SJSA1 (cell line): ENCODE results near the gene FILIP1L. TPM values are rescaled to one million over a fixed set of nuclear protein-coding genes. Genes with fewer than 3 reads are reported as not detected.

Experiments used
- DNase-seq, 2 experiments: peaks; one replicate each; pipeline ENCODE4 v3.0.0-alpha.2; 2015 to 2020; ENCODE audit warnings: low spot score in 2 of 2, low read depth in 1 of 2
- H3K27ac ChIP-seq: fragments of 250-450 bp; sonication (Bioruptor Pico); 2 replicates; pipeline ENCODE4 v1.5.1; 2020; ENCODE audit warnings: mild to moderate bottlenecking, moderate library complexity
- H3K27me3 ChIP-seq: fragments of 250-450 bp; sonication (Bioruptor Pico); replicated peaks from 2 replicates; pipeline ENCODE4 v1.5.1; 2020; ENCODE audit warnings: mild to moderate bottlenecking, moderate library complexity
- H3K36me3 ChIP-seq: fragments of 250-450 bp; sonication (Bioruptor Pico); 2 replicates; pipeline ENCODE4 v1.5.1; 2020; ENCODE audit warnings: mild to moderate bottlenecking
- H3K4me1 ChIP-seq: fragments of 250-450 bp; sonication (Bioruptor Pico); replicated peaks from 2 replicates; pipeline ENCODE4 v1.6.1; 2021; ENCODE audit warnings: mild to moderate bottlenecking
- H3K4me3 ChIP-seq: fragments of 250-450 bp; sonication (Bioruptor Pico); 2 replicates; pipeline ENCODE4 v1.5.1; 2020; ENCODE audit warnings: mild to moderate bottlenecking
- H3K9me3 ChIP-seq: fragments of 250-450 bp; sonication (Bioruptor Pico); replicated peaks from 2 replicates; pipeline ENCODE4 v1.5.1; 2020; ENCODE audit warnings: mild to moderate bottlenecking
- total RNA-seq: library from RNA; depleted of rRNA; stranded (reverse); fragments of >200 nt; shearing (Covaris generic); gene quantifications from 2 replicates; pipeline ENCODE4 v1.2.3, GENCODE V29; 2014

FILIP1L gene
- total RNA-seq, 1 experiment from 2014 or later: 27.0 TPM

DNA sequence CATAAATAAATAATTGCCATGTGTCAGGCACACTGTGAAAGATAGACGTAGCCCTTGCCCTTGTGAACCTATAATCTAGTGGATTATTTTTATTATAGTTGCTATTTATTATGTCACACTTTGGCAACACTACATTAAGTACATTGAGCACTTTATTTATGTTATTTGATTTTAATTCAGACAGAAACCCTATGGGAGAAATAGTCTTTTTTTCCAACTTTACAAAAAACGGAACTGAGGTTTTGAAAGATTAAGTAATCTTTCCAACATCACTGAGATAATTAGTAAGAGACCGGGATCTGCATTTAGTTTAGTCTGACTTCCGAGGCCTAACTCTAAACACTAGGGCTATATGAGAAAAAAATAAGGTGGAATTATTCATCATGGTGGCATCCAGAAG lies 2.8 kb upstream of the FILIP1L start:
- no peaks in the 10 kb centered on the region for H3K4me1 ChIP-seq

GRCh38 chr3:100113723-100114412 lies 433 bp downstream of the FILIP1L start:
- Histone ChIP-seq H3K27ac (no peak overlapping the region), H3K4me1 (no peaks in the 10 kb centered on the region)

More for the DNA sequence above, 2.8 kb upstream of the FILIP1L start:
- no peak for DNase-seq
- Histone ChIP-seq H3K9me3 (no peaks in the 10 kb centered on the region), H3K27ac (no peak overlapping the region), H3K36me3 (no peaks in the 10 kb centered on the region), H3K27me3 (no peaks in the 10 kb centered on the region), H3K4me3 (no peak overlapping the region)

GRCh38 chr3:100111728-100112127 lies 2.6 kb downstream of the FILIP1L start:
- no peak for DNase-seq
- Histone ChIP-seq H3K27ac (no peak overlapping the region), H3K4me1 (peaks cover 9% of the 10 kb centered on the region), H3K9me3 (no peaks in the 10 kb centered on the region), H3K36me3 (no peaks in the 10 kb centered on the region), H3K4me3 (no peak overlapping the region), H3K27me3 (no peaks in the 10 kb centered on the region)

More at GRCh38 chr3:100113723-100114412, 433 bp downstream of the FILIP1L start:
- Histone ChIP-seq H3K9me3 (no peaks in the 10 kb centered on the region), H3K36me3 (no peaks in the 10 kb centered on the region), H3K27me3 (no peaks in the 10 kb centered on the region), H3K4me3 (no peak overlapping the region)
- DNase-seq: no peak

- no peaks in the 10 kb centered on the region for H3K36me3 ChIP-seq
- H3K27me3 ChIP-seq: no peaks in the 10 kb centered on the region
- peaks cover 19% of the 10 kb centered on the region for H3K4me1 ChIP-seq
- DNase-seq: no peak
- H3K9me3 ChIP-seq: no peaks in the 10 kb centered on the region
- H3K4me3 ChIP-seq: no peak overlapping the region
- no peak overlapping the region for H3K27ac ChIP-seq
Measured at GRCh38 chr3:100110162-100110561, 4.1 kb downstream of the FILIP1L start.

GRCh38 chr3:100108464-100109079 lies 5.7 kb downstream of the FILIP1L start:
- Histone ChIP-seq H3K4me1 (peaks cover 35% of the 10 kb centered on the region), H3K36me3 (no peaks in the 10 kb centered on the region), H3K27me3 (no peaks in the 10 kb centered on the region), H3K4me3 (no peak overlapping the region), H3K27ac (no peak overlapping the region), H3K9me3 (no peaks in the 10 kb centered on the region)
- DNase-seq: no peak

DNA sequence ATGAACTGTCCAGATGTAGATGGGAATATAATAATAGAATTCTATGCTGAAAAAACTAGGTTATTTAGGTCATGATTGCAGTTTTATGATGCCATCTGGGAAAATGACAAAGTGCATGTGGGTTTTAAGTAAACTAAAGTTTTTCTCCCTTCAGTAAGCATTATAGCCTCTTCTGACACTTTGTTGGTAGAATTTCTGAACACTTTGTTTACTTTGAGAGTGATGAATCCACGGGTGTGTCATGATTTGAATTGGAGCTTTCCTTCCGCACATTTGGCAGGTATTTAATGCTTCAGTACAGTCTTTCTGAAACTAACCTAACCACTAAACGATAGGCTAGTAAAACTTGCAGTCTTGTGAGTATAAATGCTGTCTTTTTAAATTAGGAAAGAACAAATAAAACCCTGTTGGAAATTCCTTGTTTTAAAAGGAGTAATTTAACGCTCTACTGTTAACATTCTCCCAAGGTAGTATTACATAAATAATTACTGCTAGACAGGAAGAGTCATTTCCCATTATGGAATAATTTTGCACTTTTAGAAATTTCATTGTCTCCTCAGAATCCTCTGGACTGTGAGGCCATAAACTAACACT lies 7.0 kb downstream of the FILIP1L start:
- DNase-seq: peak in 1 of 2 experiments; percentile 36
- H3K27me3 ChIP-seq: no peaks in the 10 kb centered on the region
- H3K9me3 ChIP-seq: no peaks in the 10 kb centered on the region
- H3K4me3 ChIP-seq: no peak overlapping the region
- H3K36me3 ChIP-seq: no peaks in the 10 kb centered on the region
- no peak overlapping the region for H3K27ac ChIP-seq
- peaks cover 39% of the 10 kb centered on the region for H3K4me1 ChIP-seq

GRCh38 chr3:100106531-100107141 lies 7.7 kb downstream of the FILIP1L start:
- Histone ChIP-seq H3K27ac (no peak overlapping the region), H3K9me3 (no peaks in the 10 kb centered on the region), H3K36me3 (no peaks in the 10 kb centered on the region), H3K27me3 (no peaks in the 10 kb centered on the region), H3K4me1 (peaks cover 39% of the 10 kb centered on the region), H3K4me3 (no peak overlapping the region)
- DNase-seq: no peak

GRCh38 chr3:100106094-100106493 lies 8.2 kb downstream of the FILIP1L start:
- no peaks in the 10 kb centered on the region for H3K9me3 ChIP-seq
- H3K4me1 ChIP-seq: peaks cover 40% of the 10 kb centered on the region
- no peak overlapping the region for H3K4me3 ChIP-seq
- no peak overlapping the region for H3K27ac ChIP-seq
- DNase-seq: no peak
- no peaks in the 10 kb centered on the region for H3K27me3 ChIP-seq
- H3K36me3 ChIP-seq: no peaks in the 10 kb centered on the region

- H3K9me3 ChIP-seq: no peaks in the 10 kb centered on the region
- H3K27ac ChIP-seq: no peak overlapping the region
- no peak overlapping the region for H3K4me3 ChIP-seq
- no peaks in the 10 kb centered on the region for H3K36me3 ChIP-seq
- peaks cover 46% of the 10 kb centered on the region for H3K4me1 ChIP-seq
- no peak for DNase-seq
- no peaks in the 10 kb centered on the region for H3K27me3 ChIP-seq
Measured at GRCh38 chr3:100105501-100105900, 8.8 kb downstream of the FILIP1L start.

- DNase-seq: no peak
- Histone ChIP-seq H3K27ac (0 out of 2 replicates have a peak overlapping the region, but pooled peaks have one; percentile 16), H3K4me1 (peaks cover 52% of the 10 kb centered on the region), H3K27me3 (no peaks in the 10 kb centered on the region), H3K4me3 (no peak overlapping the region), H3K9me3 (no peaks in the 10 kb centered on the region), H3K36me3 (no peaks in the 10 kb centered on the region)
Measured at GRCh38 chr3:100104817-100105413, 9.4 kb downstream of the FILIP1L start.

DNA sequence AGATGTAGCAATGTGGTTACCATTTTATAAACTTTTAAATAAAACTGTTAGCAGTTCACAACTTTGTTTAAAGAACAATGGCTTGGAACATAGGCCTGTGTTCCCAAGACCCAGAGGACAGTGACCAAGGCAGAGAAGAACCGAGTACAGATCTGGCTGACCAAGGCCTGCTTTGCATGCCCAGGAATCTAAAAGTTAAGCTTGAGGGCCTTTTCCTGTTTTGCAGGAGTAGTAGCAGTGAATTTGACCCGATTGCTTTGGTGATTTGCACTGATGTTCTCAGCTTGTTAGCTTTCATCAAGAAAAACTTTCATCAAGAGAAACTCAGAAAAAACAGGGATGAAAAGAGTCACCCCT lies 9.9 kb downstream of the FILIP1L start:
- DNase-seq: no peak
- Histone ChIP-seq H3K4me3 (no peak overlapping the region), H3K4me1 (peaks cover 56% of the 10 kb centered on the region), H3K36me3 (no peaks in the 10 kb centered on the region), H3K27ac (0 out of 2 replicates have a peak overlapping the region, but pooled peaks have one; percentile 16), H3K9me3 (no peaks in the 10 kb centered on the region), H3K27me3 (no peaks in the 10 kb centered on the region)

GRCh38 chr3:100103558-100104441 lies 10.5 kb downstream of the FILIP1L start:
- Histone ChIP-seq H3K4me3 (no peak overlapping the region), H3K27ac (peak overlapping the region; percentile 28; the same call in 1 of the 2 replicates), H3K36me3 (no peaks in the 10 kb centered on the region), H3K4me1 (peaks cover 59% of the 10 kb centered on the region), H3K9me3 (no peaks in the 10 kb centered on the region), H3K27me3 (no peaks in the 10 kb centered on the region)
- DNase-seq: peak; percentile 71 to 78

- Histone ChIP-seq H3K36me3 (no peaks in the 10 kb centered on the region), H3K4me3 (no peak overlapping the region), H3K27me3 (no peaks in the 10 kb centered on the region), H3K4me1 (peaks cover 59% of the 10 kb centered on the region), H3K27ac (no peak overlapping the region), H3K9me3 (no peaks in the 10 kb centered on the region)
- no peak for DNase-seq
Measured at GRCh38 chr3:100102757-100103156, 11.5 kb downstream of the FILIP1L start.
